Activated CD4-positive, CD25-positive, alpha-beta regulatory T cell (primary cell): ENCODE measurements around the gene SCUBE1.

ENCODE experiments used
- DNase-seq, 4 experiments: peaks; one replicate each; lab custom pipeline; 2025; lab: John Stamatoyannopoulos, UW

SCUBE1 gene

DNA sequence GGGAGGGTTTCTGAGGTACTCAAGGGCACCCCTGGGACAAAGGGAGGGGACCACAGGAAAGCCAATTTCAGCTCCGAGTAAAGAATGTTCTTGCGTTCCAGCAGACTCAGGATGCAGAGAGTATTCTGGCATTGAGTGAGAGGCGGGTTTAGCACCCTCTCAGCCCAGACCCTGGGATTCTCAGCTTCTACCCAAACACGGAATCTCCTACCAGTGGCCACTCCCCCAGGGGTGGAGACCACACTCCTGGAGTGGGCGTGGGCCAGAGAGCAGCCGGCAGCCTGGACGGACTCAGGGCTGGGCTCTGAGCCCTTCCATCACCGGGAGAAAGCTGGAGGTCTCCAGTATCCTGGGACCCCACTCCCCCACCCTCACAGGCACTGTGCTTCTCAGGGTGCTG is 130.1 kb downstream of the SCUBE1 start:
- DNase-seq: no peak

DNA sequence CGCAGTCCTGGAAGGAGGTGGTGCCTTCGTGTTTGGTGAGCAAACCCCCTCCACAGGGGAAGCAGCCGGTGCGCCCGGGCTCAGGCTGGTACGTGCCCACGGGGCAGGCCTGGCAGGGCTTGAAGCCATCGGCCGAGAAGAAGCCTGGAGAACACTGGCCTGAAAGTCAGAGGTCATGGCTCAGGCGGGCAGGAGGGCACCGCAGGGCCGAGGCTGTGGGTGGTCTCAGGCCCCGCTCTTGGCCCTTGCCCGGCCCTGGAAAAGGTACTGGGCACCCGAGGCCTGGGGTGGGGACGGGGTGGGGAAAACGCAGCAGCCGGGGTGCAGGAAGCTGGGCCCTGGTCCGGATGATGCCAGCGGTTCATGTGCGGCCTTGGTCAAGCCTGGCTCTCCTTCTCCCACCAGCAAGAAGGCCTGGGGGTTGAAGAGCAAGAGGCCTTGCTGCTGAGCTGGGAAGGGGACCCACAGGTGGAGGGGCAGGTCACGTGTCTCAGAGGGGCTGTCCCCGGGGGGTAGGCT is 130.7 kb downstream of the SCUBE1 start:
- DNase-seq: no peak

DNA sequence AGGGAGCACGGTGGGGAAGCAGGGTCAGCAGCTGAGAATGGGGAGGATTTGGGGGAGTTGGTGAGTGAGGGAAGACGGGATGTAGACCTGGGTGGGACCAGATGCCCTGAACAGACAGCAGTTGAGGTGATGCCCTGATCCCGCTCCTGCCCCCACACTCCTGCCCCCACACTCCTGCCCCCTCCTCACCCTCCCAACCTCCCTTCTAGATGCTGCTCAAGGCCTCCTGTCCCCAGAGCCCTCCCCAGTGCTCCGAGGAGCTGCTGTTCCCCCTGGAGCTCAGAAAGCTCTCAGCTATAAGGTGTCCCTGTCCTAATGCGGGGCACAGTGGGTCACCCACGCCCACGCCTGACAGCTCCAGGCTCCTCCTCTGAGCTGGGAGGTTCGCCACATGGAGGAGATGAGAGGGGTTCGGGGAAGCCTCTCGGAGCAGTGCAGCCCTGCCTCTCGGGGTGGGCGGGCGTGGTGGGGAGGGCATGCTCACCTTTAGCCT is 131.2 kb downstream of the SCUBE1 start:
- no peak for DNase-seq

DNA sequence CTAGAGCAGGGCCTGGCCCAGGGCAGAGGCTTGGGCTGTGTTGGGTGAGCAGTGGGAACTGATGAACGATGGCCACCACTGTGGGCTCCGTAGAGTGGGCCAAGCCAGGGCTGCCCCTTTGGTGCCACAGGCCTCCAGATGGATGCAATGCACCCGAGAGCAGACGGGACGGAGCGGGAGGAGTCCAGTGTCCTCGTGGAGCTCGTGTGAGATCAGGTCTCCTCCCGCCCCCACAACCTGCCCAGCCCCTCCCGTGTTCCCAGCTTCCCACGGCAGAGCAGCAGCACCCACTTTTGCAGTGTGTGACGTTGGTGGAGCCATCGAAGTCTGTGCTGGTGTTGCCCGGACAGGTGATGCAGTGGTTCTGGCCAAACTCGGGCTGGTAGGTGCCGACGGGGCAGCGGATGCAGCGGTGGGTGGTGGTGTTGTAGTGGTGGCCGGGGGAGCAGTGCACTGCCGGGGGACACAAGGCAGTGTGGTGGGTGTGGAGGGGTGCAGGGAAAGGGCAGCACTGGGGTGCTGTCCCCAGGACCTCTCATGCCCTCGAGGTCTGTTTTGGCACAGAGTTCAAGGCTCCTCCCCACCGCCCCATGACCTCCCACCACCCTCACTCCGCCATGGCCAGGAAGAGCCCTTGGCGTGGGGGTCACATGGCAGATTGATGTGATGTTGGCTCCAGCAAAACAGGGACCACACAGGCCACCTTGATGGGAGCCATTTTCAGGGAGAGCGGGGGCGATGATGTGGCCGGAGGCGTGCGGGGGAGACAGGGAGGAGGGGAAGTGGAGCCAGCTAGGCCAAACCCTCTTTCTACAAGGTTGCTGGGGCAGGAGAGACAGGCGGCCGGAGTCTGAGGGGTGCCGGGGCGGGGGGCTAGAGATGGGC is 132.3 kb downstream of the SCUBE1 start:
- no peak for DNase-seq

DNA sequence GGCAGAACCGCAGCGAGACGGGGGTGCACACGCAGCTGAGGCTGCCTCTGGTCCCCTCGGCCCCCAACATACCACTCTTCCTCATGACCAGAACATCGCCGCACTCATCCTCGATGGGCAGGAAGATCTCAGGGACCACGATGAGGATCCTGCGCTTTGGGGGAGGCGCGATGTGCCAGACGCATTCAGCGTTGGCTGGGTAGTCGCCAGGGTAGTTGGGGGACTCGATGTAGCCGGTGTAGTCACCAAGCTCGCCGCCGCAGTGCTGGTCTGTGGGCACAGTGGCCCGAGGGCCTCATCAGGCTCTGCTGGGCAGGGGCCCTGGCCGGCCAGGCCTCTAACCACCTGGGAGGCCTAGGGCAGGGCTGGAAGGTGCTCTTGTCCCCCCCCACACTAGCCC is 133.2 kb downstream of the SCUBE1 start:
- no peak for DNase-seq

DNA sequence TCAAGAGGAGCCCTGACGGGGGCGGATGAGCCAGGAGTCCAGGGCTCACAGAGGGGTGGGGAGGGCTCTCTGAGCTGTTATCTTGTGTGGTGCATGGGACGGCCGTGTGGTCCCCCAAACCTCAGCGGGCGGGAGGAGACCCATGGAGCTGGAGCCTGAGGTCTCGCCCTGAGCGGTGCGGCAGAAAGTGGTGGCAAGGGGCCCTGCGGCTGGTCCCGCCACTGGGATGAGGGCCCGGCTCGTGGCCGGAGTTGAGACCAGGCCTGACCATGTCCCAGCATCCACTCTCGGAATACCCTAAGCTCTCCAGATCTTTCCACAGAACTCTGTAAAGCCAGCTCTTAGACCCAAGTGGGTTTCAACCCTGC is 133.7 kb downstream of the SCUBE1 start:
- no peak for DNase-seq

DNA sequence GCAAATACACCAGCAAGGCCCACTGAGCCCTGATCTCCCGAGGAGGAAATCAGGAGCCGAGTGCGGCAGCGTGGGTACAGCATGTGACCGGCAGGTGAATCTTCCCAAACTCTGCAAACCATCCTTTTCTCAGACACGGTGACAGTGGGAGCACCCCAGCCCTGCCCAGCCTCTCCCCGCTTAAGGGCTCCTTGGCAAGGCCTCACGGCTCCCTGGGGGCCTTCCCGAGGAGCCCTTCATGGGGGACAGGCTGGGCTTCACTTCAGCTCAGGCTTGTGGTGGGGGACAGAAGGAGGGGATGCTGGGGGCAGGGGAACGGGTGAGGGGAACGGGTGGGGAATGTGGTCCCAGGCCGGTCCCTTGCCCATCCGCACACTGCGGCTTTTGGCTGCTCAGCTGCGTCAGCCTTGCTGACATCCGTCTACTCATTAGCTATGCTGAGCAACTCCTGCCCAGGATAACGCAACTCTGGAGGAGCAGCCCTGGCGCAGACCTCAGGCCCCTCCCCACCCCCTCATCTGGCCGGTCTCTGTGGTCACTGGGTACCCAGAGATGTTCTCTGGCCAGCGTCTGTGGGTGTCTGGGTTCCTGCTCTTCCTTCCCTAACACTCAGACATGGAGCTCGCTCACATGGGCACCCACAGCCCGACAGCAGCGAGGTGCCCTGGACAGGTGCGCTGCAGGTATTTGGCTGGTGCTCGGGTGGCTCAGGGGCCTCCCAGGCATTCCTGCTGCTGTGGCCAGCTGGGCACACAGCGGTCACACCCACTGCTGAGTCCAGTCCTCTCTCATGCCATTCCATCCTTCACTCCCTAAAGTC is 134.3 kb downstream of the SCUBE1 start:
- no peak for DNase-seq

DNA sequence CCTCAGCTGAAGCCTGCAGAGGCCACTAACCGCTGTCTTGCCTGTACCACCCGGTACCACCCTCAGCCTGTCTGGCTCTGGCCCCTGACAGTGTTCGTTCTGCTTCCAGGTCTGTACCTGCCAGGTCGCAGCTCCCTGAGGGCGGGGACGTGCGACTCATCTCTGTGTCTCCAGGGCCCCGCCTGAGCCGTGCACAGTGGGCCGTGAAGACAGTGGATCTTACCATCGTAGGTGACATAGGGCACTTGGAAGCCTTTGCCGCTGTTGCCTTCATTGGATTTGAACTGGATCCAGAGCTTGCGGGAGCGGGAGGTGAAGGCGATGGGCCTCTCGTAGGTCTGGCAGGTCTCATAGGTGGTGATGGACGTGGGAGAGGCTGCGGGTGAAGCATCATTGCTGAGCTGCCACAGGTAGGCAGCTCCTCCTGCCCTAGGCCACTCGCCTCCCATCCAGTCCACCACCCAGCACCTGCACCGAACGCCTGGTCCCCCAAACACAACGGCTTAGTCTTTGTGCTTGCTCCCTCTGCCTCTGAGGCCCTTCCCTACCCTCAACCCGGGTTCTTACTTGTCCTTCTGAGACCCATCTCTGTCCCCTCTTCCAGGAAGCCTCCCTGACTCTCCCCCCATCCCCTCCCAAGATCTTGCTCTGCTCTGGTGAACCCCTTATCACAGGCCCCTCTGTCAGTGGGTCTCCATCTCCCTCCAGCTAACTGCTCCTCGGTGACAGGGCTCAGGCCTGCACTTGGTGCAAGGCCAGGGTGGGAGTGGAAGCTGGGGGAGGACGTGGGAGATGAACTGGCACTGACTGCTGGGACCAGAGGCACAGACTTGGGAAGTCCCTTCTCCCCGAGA is 135.1 kb downstream of the SCUBE1 start:
- no peak for DNase-seq

DNA sequence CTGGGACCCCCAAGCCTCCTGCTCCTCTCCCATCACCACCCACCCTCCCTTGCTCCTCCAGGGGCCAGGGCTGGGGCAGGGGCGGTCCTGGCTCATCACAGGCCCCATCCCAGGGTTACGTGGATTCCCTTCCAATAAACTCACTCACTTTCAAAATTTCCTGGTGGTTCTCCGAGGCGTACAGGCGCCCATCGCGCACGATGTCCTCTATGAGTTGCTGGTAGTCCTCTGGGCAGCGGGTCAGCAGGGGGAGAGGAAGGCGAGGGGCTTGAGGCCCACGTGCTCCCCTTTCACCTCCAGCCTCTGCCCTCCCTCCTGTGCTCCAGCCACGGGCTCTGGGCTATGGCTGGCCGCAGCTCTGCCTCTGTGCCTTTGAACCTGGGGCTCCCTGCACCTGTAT is 135.8 kb downstream of the SCUBE1 start:
- DNase-seq: no peak

DNA sequence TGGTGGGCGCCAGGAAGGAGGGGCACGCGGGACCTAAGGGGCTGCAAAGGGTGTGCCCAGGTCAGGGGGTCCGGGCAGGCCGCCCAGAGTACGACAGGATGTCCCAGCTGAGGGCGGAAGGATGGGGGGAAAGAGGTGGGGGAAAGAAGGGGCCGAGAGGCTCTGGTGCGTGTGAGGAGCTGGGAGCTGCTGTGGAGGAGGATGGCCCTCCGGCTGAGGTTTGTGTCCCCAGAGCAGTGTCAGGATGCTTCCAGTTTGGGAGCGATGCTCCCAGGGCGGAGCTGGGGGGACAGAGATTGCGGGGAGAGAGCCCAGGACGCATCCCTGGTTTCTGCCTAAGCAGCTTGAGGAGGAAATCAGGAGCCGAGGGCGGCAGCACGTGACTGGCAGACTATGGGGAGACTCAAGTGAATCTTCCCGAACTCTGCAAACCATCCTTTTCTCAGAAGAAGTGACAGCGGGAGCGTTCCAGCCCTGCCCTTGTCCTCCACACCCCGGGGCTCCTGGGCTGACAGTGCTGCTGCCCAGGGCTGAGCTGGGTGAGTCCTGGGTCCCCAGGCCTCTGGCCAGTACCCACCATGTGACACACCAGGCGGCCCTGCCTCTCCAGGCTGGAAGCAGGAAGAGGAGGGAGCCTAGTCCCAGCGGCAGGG is 136.5 kb downstream of the SCUBE1 start:
- DNase-seq: no peak

DNA sequence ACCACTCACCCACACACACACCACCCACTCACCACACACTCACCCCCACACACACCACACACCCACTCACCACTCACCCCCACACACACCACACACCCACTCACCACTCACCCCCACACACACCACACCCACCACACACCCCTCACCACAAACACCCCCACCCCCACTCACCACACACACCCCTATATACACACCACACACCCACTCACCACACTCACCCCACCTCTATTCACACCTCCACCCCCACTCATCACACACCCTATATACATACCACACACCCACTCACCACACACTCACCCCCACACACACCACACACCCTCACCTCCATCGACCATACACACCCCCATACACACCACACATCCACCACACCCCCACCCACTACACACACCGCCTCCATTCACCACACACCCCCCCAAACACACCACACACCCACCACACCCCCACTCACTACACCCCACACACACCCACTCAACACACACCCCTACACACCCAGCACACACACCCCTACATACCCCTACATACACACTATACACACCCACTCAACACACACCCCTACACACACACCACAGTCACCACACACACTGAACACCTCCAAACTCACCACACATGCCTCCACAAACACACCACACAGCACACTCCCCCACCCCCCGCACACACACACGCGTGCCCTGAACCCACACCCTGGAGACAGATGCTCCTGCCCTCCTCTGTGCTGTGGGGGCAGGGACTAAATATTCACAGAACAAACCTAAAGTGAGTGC is 137.2 kb downstream of the SCUBE1 start:
- DNase-seq: no peak

DNA sequence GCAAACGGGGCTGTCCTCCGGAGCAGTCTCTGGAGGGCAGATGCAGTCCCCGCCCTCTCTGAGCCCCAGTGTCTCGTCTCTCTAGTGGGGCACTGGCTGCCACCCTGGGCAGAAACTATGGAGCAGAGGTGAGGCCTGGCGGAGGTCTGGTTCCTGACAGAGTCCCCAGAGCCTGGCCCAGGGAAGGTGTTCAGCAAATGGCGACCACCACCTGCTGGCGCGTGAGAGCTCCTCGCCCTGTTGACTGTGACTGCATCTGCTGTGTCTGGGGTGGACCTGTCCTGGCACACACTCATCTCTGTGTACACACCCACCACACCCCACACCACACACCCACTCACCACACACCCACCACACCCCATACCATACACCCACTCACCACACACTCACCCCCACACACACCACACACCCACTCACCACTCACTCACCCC is 137.9 kb downstream of the SCUBE1 start:
- no peak for DNase-seq

DNA sequence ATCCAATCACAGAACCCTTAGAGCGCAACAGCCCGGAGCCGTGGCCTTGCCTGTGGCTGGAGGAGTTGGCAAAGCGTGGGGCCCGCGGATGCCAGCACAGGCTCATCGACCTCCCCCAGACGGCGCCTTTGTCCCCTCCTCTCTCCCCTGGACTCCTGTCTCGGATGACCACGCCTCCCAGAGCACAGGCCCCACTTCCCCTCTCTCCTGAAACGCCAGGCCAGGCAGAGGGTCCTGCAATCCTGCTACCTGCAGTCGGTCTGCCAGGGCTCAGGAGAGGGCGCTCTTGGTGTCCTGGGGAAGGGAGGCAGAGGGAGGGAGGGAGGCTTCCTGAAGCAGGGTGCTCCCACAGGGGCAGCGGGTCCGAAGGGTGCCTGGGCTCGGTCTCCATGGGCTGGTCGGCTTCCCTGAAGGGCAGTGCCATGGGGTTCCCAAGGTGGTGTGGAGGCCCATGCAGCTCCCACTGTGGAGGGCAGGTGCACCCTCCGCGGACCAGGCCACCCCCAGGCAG is 139.6 kb downstream of the SCUBE1 start:
- DNase-seq: no peak

DNA sequence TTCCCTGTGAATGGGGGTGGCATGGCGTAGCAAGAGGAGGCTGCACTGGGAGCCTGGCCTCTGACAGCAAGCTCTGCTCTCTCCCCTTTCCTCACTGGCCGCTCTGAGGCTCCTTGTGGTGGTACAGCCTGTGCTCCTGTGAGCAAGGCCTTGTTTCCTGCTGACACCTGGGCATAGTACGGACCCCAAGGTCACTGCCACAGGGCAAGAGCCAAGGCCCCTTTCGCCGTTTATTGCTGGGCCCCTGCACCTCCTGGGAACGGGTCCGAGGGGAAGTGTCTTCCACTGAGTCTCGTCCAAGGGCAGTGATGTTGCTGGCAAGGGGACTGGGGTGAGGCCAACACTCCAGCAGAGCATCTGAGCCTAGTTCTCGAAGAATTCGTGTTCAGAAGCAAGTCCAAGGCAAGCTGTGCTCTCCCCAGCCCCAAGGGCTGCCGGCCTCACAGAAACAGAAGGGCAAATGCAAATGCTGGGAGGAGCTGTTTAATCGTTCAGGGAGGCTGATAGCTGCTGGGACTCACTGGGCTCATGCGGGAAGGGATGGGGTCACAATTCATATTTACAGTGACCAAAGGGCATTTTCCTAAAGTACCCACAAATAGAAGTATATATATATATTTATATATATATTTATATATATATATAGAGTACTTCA is 140.3 kb downstream of the SCUBE1 start:
- no peak for DNase-seq

DNA sequence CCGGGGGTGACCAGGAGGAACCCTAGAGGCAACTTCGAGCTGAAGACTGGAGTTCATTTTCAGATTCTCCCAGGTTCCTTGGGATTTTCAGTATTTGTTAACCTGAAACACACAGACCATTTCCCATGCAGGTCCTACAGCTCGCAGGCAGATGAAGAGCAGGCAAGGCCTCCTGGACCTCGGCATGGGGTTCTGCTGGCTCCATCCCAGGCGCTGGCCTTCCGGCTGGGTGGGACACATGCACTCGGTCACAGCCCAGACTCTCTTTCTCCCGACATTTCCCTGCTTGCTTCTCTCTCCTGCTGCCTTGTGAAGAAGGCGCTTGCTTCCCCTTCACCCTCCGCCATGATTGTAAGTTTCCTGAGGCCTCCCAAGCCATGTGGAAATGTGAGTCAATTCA is 140.8 kb downstream of the SCUBE1 start:
- no peak for DNase-seq

DNA sequence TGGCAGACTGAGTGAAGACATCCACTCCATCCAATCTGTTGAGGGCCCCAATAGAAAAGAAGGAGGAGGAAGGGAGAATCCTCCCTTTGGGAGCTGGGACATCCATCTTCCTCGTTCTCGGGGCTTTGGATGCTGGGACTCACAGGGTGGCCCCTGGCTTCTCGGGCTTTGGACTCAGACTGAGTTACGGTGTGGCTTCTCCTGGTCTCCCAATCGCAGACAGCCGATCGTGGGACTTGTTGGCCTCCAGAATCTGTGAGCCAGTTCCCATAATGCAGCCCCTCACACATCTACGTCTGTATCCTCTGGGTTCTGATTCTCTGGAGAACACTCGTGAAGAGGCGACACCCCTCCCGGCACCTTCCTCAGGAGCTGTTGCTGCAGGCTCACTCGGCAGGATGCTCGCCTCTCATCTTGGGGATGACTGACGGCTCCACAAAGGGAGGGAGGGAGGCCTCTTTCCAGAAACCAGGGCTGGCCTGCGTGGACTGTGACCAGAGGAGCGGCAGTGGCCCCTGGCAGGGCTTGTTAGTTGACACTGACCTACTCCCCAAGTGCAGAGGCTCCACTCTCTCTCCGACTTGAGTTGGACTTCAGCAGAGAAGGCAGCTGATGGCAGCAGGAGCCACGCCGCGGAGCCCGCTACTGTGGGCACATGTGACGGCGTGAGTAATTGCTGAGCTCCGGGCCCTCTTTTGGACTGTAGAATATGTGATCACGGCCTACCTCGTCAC is 141.5 kb downstream of the SCUBE1 start:
- no peak for DNase-seq

DNA sequence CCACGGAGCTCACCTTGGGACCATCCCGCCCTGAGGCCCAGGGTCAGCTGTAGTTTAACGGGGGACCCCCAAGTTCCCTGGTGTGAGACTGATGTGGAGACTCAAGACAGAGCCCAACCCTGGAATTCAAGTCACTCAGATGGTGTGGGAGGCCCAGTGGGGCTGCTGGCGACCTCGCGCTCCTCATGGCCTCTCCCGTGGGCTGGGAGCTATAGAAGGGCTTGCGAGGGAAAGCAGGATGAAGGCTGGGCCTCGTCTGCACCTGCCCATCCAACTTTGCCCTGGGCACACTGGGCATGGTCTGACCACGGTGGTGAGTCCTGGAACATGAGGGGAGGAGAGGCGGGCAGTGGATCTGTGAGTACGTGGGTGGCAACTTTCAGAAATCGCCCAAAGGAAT is 142.6 kb downstream of the SCUBE1 start:
- no peak for DNase-seq

DNA sequence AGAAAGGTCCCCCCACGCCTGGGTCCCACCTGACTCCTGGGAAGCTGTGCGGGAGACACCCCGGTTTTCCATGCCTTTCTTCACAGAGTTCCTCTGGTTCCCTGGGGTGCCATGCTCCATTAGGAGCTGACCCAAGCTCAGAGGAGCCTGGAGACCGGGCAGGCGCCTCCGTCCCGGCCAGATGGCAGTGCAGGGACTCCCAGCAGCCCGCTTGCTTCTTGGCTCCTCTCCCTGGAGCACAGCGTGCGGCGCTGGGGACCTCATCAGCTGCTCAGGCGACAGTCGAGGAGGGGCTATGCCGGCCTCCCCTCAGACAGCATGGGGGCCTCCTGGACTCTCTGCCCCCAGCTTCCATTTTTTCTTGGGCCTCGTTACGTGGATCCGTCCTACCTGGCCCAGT is 143.1 kb downstream of the SCUBE1 start:
- no peak for DNase-seq

DNA sequence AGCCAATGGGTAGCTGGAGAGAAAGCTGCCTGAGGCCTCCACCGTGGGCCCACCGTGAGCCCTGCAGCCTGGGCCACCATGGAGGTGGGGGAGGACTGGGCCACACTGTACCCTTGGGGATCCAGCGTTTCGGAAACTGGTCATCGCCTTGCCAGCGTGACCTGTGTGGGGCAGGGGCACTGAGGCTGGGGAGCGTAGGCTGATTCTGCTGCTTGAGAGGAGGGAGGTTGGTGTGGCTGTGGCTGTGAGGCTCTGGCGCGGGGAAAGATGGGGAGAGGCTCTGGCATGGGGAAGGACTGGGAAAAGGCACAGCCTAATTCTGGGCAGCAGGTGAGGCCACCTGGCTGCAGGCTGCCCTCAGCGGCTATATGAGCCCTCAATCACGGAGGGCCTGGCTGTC is 143.6 kb downstream of the SCUBE1 start:
- DNase-seq: no peak
